CD4-positive, alpha-beta T cell treated with Interleukin-4 for 1 hour (primary cell): ENCODE results near the gene IFT122.

Experiments used
- DNase-seq, 2 donors: peaks; one replicate each; pipeline ENCODE4 v3.0.0-alpha.2; 2020 to 2022

Gene IFT122

GRCh38 chr3:129519896-129520715 lies 80.1 kb downstream of the IFT122 start:
- DNase-seq: no peak

GRCh38 chr3:129520960-129521359 lies 80.9 kb downstream of the IFT122 start:
- no peak for DNase-seq

GRCh38 chr3:129521611-129522010 lies 81.6 kb downstream of the IFT122 start:
- DNase-seq: no peak

GRCh38 chr3:129522953-129523352 lies 82.9 kb downstream of the IFT122 start:
- no peak for DNase-seq

- DNase-seq: no peak
These were observed 84.1 kb downstream of the IFT122 start for GRCh38 chr3:129524081-129524480.

GRCh38 chr3:129525341-129525968 lies 85.4 kb downstream of the IFT122 start:
- peak in 1 of 2 donors; percentile 68 for DNase-seq

- DNase-seq: peak; percentile 30 to 71
These were observed 86.3 kb downstream of the IFT122 start for GRCh38 chr3:129526121-129526900.

GRCh38 chr3:129527262-129527661 lies 87.2 kb downstream of the IFT122 start:
- no peak for DNase-seq

- DNase-seq: no peak
These were observed 88.6 kb downstream of the IFT122 start, which contains the start of gene RHO for GRCh38 chr3:129528589-129529100. Gene RHO (plus strand): TSS chr3:129528639. CDS start chr3:129528734, 95 bp downstream.

GRCh38 chr3:129529436-129530210 lies 89.6 kb downstream of the IFT122 start:
- no peak for DNase-seq

GRCh38 chr3:129530251-129530791 lies 90.3 kb downstream of the IFT122 start:
- no peak for DNase-seq

GRCh38 chr3:129530821-129531220 lies 90.8 kb downstream of the IFT122 start:
- no peak for DNase-seq

GRCh38 chr3:129531699-129532098 lies 91.7 kb downstream of the IFT122 start:
- DNase-seq: no peak

- no peak for DNase-seq
These were observed 92.2 kb downstream of the IFT122 start for GRCh38 chr3:129532261-129532660.

GRCh38 chr3:129533406-129533805 lies 93.4 kb downstream of the IFT122 start:
- DNase-seq: no peak

GRCh38 chr3:129534428-129535027 lies 94.5 kb downstream of the IFT122 start:
- no peak for DNase-seq

- DNase-seq: no peak
These were observed 95.1 kb downstream of the IFT122 start for GRCh38 chr3:129535075-129535474.

GRCh38 chr3:129536374-129536667 lies 96.3 kb downstream of the IFT122 start:
- no peak for DNase-seq

GRCh38 chr3:129536804-129537203 lies 96.8 kb downstream of the IFT122 start:
- no peak for DNase-seq

- no peak for DNase-seq
These were observed 99.2 kb downstream of the IFT122 start for GRCh38 chr3:129539206-129539605.

GRCh38 chr3:129540776-129541516 lies 100.9 kb downstream of the IFT122 start:
- no peak for DNase-seq
